HG03469 (cell line): ENCODE measurements around the gene MEPCE.
"Not testable (repeated sequence)": the region's sequence is repeated elsewhere in the genome, so short reads cannot be mapped to it uniquely, and the experiment has no call there.

Experiments
- ATAC-seq: cut with Tn5 transposase; IDR thresholded peaks from one replicate; pipeline ENCODE4 v1.9.1; 2021; ENCODE audit warnings: mild to moderate bottlenecking, moderate library complexity, moderate number of reproducible peaks; ENCODE audit not compliant: unreplicated experiment

Gene MEPCE

DNA sequence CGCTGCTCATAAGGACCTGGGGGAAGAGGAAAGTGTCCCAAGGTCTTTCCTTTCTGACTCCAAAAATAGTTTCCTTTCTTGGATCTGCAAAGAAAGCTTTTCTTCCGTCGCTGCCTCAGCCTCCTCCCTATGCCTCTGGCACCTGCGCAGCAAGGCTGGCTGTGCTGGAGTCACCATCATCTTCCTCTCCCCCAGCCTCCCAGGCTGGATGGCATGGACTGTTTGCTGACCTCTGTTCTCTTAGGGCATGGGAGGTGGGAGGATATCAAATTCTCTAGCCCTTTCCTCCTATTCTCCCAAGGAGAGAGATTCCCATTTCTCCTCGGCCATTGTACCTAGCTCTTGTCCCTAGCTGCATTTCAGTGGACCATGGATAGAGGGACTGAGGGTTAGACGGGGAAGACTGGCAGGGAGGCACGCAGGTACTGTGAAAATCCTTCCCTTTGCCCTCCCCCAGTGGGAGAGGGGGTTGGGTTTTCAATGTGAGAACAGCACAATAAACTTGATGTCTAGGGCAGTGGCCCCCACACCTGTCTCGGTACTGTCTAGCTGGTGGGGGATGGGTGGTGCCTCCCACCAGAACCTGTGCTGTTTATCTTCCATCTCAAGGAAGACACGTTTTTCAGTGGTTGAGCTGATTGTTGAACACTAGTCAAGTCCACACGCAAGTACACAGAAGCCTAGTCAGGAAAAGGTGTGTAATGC lies 4.1 kb downstream of the MEPCE start:
- no peak for ATAC-seq

GRCh38 chr7:100434297-100435144 lies 4.9 kb downstream of the MEPCE start:
- ATAC-seq: no peak

- ATAC-seq: peak; percentile 19
Measured at GRCh38 chr7:100435401-100436304, 6.0 kb downstream of the MEPCE start.

DNA sequence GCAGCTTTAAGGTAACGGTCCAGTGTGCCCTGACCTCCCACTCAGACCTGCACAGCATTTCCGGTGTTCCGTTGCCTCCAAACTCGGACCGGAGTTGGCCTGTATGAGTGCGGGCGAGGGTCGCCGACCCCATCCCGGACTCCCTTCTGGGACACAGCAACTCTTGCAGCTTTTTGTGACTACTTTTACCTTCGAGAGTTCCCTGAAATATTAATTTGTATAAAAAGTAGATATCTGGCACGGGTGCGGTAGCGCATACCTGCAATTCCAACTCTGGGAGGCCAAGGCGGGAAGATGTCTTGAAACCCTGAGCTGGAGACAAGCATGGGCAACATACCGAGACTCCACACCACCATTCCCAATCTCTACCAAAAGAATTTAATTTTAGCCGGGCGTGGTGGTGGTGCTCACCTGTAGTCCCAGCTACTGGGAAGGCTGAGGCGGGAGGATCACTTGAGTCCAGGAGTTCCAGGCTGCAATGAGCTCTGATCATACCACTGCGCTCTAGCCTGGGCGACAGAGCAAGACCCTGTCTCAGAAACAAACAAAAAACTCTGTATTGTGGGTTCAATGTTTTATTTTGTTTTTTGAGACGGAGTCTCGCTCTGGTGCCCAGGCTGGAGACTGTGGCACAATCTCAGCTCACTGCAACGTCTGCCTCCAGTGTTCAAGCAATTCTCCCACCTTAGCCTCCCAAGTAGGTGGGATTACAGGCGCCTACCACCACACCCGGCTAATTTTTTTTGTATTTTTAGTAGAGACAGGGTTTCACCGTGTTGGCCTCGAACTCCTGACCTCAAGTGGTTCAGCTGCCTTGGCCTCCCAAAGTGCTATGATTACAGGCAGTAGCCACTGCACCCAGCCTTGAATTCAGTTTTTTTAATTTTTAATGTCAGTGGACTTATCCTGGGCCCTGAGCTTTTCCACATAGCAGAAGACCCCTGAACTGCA lies 7.8 kb downstream of the MEPCE start:
- no peak for ATAC-seq

GRCh38 chr7:100438172-100438571 lies 8.5 kb downstream of the MEPCE start:
- ATAC-seq: no peak

DNA sequence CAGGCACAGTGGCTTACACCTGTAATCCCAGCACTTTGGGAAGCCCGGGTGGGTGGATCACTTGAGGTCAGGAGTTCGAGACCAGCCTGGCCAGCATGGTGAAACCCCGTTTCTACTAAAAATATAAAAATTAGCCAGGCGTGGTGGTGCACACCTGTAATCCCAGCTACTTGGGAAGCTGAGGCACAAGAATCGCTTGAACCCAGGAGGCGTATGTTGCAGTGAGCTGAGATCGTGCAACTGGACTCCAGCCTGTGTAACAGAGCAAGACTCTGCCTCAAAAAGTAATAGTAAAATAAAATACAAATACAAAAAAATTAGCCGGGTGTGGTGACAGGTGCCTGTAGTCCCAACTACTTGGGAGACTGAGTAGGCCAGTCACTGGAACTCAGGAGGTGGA lies 9.1 kb downstream of the MEPCE start:
- not testable (repeated sequence) for ATAC-seq

DNA sequence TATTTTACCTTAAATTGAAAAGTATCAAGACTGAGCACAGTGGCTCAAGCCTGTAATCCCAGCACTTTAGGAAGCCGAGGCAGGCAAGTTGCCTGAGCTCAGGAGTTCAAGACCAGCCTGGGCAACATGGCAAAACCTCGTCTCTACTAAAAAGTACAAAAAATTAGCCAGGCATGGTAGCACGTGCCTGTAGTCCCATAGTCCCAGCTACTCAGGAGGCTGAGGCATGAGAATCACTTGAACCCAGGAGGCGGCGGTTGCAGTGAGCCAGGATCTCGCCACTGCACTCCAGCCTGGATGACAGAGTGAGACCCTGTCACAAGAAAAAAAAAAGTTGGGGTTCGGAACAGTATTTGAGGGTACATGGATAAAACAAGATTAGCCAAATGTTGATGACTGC lies 9.6 kb downstream of the MEPCE start:
- ATAC-seq: not testable (repeated sequence)

DNA sequence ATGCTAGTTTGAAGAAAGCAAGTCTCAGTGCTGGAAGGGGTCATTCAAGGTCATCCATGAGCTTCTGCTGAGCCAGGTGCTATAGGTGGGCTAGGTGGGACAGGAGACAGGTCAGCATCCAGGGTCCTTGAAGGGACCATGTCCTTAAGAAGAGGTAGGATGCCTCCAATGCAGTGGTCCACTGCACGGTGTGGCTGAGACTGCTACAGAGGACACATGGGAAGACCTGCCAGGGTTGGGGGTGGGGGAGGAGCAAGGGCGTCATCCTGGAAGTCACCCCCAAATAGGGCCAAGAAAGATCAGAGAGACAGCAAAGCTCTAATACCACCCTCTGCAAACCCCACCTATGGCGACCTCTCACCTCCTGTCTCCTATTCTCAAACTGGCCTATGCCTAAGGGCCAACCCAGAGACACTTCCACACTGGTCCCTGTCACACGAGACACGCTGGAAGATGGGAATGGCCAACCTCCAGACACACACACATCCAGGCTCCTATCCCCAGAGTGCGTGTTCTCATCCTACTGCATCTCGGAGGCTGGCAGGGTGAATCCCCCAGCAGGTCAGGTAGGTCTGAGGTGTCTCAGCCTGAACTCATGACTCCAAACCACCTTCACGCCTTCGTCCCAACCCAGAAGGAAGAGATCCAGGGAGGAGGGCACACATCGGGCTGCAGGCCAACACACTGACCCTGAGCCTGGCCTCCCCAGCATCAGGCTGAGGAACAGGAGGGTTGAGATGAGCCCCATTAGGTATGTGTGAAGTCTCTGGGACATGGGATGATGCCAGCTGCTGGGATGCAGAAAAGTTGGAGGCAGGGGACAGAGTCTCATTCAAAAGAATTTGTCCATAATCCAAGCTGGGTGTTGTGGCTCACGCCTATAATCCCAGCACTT lies 12.3 kb downstream of the MEPCE start:
- ATAC-seq: no peak

DNA sequence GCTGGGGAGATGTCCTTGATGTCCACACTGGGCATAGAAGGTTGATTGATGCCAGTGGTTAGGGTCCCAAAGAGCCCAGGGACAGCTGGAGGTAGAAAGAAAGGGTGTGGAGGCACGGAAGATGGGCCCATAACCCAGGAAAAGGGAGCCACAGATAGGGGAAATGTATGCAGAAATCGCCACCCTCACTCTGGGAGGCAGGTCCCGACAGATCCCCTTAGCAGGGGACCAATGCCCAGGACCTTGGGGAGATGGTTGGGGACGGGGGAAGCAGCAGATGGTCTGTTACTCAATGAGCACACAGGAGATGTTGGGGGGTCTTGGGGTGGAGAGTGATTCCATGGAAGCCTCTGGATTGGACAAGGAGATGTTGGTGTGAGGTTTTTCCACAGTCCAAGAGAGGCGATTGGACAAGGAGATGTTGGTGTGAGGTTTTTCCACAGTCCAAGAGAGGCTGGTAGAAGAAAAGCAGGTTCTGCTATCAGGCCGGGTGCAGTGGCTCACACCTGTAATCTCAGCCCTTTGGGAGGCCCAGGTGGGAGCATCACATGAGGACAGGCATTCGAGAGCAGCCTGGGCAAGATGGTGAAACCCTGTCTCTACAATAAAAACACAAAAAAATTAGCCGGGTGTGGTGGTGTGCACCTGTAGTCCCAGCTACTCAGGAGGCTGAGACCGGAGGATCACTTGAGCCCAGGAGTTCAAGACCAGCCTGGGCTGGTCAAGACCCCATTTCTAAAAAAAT lies 13.6 kb downstream of the MEPCE start:
- no peak for ATAC-seq

DNA sequence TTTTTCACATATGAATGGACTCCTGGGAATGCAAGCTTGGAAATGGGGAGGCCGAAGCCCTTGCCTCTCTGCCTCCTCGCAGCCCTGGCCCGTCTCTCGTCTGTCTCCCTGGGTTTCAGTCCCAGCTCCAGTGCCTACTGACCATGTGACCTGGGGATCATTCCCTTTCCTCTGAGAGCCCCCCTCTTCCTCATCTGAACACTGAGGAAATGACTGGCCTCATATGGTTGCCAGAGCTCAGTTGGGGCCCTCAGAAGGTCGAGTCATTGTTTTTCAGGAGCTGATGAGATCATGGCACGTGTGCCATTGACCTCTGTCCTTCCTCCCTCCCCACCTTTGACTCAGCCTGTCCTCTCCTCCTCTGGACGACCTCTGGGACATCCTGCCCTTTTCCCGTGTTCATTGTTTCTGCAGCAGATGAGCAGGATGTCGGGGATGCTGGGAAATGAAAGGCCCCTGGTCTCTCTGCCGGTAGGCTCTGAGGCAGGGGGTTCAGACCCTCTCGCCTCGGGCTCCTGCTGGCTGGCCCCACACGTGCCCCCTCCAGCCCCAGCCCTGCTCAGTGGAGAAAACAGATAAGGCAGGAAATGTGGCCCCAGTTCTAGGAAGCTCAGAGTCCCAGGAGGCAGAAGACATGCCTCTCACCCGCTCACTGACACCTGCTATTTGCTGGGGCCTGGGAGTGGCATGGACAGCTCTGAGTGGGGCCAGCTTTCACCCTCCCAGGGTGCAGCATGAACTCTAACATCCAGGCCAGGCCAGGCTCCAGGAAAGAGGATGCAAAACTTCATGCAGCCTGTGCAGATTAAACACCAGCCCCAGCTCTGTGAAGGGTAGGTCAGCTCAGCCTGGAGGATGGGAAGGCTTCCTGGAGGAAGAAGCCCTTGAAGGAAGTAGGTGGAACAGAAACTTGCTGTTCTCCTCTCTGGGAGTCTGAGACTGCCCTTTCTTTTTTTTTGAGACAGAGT lies 15.0 kb downstream of the MEPCE start:
- ATAC-seq: no peak

- ATAC-seq: no peak
Measured at GRCh38 chr7:100446040-100446439, 16.4 kb downstream of the MEPCE start.

DNA sequence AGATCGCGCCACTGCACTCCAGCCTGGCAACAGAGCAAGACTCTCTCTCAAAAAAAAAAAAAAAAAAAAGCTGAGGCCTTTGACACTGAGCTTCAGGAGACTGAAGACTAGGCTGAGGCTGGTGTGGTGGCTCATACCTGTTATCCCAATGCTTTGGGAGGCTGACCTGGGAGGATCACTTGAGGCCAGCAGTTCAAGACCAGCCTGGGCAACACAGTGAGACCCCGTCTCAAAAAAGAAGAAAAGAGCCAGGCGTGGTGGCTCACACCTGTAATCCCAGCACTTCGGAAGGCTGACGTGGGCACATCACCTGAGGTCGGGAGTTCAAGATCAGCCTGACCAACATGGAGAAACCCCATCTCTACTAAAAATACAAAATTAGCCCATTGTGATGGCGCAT lies 17.7 kb downstream of the MEPCE start:
- not testable (repeated sequence) for ATAC-seq

DNA sequence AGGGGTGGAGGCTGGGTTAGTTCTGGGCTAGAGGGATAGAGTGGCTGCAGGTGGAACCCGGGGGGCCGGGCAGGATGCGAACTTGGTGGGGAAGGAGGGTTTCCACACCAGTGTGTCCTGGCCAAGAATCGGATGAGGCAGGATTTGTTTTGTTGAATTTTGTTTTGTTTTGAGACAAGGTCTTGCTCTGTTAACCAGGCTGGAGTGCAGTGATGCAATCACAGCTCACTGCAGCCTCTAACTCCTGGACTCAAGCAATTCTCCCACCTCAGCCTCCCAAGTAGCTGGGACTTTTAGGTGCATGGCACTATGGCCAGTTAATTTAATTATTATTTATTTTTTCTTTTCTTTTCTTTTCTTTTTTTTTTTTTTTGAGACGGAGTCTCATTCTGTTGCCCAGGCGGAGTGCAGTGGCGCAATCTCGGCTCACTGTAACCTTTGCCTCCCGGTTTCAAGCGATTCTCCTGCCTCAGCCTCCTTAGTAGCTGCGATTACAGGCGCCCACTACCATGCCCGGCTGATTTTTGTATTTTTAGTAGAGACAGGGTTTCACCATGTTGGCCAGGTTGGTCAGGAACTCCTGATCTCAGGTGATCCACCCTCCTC lies 19.7 kb downstream of the MEPCE start:
- ATAC-seq: no peak

GRCh38 chr7:100452513-100452912 lies 22.9 kb downstream of the MEPCE start:
- ATAC-seq: no peak

- not testable (repeated sequence) for ATAC-seq
Measured at GRCh38 chr7:100453854-100454253, 24.2 kb downstream of the MEPCE start.

DNA sequence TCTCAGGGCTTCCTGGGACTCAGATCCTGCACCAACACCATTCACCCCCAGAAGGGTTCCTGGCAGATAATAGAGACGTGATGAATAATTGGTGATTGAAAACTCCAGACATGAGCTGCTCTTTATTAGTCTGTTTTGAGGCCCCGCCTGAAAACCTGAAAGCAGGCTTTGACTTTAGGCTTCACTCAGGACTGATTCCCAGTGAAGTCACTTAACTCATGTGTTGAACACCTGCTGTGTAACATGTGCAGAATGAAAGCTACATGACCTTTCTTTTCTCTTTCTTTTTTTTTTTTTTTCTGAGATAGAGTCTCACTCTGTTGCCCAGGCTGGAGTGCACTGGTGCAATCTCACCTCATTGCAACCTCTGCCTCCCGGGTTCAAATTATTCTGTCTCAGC lies 25.6 kb downstream of the MEPCE start:
- no peak for ATAC-seq

DNA sequence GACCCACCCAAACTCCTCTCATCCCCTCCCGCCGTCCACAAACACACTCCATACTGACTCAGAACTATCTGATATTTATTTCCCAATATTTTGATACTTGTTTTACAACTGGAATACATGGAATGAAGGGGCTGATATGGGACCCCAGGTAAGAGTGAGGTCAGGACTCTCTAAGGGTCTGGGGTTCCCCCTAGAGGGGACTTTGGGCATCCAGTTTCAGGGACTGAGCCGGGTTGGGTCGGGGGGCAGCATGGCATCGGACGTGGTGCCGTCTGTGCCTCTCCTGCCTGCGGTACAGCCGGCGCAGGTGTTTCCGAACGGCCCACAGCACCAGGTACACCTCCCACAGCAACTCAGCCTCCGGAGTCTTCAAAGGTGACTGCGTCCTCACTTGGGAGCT lies 26.9 kb downstream of the MEPCE start:
- ATAC-seq: no peak
